Activated gamma-delta T cell (primary cell): ENCODE data around the gene OTX2.

Experiments used
- DNase-seq: peaks from one replicate; lab custom pipeline; 2025; lab: John Stamatoyannopoulos, UW

Gene OTX2

DNA sequence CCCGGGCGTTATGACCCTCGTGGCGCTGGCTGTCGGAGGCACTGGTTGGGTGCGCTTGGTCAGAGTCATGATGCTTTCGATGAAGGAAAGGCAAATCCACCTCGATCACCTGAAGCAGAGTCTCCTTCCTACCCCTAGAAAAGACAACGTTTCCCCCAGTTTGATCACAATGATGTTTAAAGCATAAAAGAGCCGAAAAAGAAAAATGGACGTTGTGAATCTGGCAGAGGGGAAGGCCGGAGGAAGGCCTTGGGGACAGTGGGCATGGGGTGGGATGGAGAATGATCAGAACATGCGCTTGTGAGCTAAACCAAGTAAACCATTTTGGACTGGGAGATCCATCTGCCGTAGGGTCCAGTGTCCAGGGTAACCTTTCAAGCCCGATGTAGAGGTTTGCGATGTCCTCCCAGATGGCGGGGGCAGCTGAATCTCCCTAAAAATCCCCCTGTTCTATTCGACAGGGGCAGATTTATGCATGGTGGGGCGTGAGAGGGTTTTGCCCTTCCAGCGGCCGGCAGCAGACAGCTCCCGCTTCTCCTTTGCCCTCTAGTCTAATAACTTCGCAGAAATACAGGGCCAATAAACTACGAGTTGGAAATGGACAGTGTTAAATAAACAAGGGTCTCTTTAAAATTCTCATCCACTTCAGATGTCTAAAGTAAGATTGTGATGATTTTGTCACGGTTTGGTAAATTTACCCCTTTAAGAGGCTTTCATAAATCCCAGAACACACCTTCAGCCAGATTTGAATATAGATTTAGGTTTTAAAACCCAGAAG lies 2.3 kb upstream of the OTX2 start:
- no peak for DNase-seq

DNA sequence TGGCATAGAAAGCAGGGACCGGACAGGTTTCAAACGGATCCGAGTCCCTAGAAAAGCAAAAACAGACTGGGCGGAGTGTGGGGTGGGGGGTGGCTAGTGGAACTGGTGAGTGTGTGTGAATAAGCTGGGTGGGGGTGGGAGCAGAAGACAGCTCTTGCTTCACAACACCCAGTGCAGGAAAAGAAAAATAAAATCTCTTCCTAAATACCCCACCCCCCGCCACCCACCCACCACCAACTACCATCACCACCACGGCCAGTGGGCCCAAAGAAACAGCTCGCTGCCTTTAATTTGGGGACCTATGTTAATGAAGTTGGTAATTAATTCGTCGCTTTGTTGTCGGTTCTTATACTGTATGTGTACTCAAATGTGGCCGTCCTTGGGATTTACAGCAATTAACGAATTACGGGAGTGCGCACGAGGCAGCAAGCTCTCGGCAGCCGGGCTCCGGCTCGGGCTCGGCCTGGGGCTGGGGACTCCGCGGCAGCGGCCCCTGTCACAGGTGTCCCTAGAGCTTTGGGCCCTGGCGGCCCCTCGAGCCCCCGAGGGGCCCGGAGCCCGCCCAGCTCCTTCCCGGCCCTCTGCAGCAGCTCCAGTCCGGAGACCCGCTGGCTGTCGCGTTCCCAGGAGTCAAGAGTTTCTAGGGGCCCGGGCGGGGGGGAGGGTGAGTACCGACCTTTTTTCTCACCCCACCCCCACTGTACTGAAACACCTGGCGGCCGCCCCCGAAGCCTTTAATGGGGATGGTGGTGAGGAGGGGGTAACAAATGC lies 1.5 kb upstream of the OTX2 start:
- DNase-seq, result no peak

DNA sequence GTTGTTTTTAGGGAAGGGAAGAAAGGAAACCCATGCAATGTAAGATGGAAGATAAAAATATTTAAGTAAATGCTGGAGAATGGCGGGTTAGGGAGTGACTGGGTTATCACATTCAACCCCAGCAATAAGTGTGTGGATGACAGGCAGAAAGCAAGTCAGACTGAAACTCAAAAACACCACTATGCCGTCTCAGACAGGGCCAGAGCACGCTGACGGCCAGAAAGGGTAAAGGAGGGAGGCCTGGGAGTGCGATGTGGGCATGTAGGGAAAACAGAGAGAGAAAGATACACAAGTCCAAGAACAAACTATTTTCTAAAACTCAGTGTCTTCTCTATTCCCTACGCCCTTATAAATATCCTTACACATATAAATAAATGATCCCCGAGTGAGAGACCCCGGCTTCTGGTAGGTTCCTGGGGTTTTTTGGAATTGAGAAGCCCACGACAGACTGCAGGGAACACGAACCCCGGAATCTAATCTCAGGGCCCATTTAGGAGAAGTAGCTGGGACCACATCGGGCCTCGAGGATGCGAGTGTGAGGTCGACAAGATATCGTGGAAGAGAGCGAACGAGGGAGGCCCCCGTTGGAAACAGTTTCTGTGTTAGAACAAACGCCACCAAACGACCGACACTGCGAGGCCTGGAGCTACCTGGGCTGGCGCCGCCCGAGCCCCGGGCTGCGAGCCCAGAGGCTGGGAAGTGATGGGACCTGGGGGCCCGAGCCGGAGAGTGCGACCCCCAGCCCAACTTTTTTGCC lies 735 bp upstream of the OTX2 start:
- DNase-seq, result no peak

DNA sequence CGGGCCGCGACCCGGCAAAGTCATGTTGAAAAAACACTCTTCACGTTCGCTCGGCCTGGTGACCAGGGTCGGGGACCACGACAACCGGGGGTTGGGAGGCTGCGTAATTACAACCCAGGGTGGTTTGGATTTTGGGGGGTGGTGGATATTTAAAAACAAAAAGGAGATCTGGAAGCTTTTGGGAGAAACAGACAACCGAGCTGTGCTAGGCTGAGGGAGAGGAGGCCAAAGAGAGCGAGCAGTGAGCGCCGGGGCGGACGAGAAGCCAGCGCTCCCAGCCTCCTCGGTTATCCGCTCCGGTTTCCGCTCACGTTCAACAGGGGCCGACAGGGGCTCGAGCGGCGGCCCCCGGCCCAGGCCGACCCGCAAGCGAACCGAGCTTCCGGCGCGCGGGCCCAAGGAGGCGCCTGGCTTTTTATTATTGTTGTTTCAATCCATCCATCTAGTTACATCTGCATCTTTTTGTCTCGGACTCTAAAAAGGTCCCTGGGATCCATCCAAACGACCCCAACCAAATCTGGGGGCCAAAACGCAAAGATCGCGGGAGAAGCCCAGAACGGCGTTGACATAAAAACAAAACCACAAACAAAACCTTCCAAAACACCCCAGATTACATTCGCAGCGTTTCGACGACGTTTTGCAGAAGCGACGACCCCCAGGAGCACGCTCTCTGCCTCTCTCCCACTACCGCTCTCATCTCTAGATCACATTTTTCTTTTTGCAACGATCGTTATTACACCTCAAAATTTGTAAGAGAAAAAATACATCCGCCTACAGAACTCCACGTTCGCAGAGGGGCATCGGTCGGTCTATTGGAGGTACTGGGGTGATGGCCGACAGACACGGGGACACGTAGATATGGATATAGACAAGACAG lies 771 bp downstream of the OTX2 start:
- DNase-seq, result no peak

DNA sequence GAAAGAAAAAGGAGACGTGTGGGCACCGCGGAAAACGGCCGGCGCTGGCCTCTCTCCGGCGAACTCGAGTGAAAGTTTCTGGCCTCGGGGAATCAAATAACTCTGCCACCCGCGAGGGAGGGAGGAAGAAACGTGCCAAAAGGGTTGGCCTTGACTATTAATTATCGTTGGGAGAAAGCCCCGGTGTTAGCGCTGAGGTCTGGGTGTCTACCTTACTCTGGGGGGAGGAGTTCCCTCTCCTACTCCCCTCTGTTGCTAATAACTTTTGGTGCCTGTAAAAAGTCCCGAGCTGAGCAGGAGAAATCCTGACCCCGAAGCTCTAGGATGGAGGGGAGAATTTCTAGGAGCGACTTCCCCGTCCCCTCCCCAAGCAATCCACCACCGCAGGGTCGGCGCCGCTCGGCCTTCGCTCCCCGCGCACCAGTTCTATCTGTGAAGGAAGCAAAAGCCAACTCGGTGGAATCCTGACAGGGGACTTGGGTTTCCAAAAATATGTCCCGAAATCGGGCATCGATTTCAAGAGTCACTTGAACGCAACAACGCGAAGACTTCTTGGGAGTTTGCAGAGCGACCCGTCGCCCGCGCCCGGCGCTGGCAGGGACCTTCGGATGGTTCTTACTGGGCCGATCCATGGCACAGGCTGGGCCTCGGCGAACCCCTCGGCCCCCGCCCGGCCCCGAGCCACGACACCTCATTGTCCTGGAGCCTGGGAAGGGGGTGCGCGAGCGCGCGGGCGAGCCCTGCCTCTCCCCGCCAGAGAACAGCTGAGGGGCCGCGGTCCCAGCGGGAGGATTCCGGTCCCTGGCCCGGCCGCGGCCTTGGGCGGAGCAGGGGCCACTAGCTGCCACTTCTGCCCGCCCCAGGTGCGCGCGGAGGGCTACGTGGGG lies 1.7 kb downstream of the OTX2 start:
- DNase-seq, result no peak

DNA sequence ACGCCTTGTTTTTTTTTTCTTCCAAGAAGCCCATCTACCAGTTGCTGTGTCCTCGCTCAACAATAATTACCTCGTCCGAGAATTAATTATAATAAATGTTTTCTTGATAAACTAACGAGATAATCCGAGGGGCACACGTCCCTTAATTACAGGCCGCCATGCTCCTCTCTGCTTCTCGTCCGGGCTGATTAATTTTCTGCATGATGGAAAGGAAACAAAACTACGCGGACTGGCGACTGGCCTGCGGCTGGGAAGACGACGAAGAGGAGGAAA lies 2.2 kb downstream of the OTX2 start:
- no peak for DNase-seq

DNA sequence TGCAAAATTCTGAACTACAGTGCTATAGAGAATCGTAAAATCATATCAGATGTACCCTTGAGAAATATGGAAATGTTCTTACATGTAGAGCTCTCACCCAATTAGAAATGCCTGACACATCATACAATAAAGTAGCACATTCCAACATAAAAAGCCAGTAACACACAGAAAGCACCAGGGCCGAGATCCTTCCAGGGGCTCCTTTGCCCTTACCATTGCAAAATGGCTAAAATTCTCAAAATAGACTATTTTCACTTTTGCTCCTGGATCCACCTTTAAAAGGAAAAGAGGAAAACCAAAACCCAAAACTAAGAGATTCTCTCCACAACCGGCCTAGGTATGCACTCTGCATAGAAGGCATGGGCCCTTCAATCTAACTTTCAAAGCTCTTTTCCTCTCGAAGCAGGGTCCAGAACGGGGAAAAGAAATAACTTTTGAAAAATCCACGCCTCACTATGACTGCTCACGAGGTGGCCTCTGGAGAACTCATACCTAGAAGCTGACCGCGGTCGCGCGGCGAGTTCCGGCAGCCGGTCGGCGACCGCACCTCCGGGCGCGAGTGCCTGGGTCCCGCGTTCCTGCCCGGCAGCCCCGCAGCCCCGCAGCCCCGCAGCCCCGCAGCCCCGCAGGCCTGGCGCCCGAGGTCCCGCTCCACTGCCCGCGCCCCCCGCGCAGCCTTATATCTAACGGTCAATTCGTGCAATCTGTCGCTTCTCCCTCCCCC lies 2.7 kb downstream of the OTX2 start:
- DNase-seq, result no peak

DNA sequence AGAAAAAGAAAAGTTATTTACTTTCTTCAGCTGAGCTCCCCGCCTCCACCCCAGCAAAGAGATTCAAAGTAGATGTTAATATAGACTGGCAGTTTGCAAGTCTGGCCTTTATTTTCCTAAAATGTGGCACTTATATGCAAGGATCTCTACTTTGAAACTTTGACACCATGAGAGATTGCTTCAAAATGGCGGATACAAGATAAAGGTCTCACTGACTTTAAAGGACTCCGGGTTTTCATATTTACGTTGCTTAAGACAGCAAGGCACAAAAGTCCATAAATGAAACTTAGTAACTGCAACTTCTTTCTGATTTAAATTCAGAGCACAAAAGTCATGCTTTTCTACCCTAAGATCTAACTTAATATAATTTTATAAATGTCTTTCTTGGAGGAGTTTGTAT lies 3.5 kb downstream of the OTX2 start:
- DNase-seq, result no peak

DNA sequence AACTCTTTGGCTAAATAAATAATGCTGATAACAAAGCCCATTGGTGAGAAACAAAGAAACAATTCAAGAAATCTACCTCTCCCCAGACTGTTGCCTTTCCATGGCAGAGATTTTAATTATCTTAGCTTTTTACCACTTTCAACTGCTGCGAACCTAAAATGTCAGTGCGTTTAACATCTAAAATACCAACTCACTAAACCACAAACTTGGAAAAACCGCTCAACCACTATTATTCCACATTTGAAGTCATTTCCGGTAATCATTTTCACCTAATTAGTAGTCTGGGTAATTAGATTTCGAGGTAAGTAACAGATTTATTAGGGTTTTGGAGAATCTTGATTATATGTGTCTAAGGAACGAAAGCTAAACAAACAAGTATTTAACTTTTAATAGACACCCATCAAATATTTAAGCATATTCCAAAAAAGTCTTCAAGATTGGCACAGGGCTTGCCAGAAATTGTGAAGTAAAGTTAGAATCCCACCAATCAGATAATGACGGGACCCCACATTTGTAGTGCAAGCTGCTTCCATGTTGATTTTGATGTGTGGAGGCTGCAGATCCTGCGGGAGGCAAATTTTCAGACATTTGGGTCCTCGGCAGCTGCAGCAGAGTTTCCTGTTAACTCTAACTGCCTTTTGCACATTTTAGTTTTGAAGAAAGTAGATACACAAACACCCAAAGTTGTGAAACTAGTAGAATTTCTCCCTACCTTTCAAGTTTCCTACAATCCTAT lies 4.1 kb downstream of the OTX2 start:
- no peak for DNase-seq

DNA sequence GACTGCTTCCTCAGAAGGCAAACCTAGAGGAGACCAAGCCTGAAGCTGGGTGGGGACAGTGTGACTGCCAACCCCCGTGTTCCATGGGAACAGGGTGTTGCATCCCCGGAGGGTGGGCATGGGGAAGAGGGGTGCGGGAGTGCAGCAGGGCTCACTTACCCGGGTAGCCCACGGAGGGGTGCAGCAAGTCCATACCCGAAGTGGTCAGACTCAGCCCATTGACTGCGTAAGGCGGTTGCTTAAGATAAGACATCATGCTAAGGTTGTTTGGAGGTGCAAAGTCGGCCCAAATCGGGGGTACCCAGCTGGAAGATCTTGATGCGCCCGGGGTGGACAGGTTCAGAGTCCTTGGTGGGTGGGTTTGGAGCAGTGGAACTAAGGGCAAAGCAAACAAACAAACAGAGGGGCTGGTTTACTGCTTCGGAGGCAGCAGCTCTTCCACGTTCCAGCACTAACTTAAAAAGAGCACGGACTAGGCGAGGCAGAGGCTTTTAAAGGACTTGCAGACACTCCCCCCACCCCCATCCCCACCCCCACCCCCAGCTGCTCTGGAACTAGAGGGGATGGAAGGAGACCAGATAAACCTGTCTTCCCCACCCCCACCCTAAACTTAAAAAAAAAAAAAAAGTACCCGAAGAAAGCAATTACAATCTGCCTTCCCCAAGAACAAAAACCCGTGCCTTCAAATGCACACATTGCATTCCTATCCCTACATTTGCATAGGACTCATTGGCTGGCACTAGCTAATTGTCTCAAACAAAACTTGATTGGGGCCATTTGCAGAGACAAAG lies 4.9 kb downstream of the OTX2 start:
- DNase-seq, result no peak

DNA sequence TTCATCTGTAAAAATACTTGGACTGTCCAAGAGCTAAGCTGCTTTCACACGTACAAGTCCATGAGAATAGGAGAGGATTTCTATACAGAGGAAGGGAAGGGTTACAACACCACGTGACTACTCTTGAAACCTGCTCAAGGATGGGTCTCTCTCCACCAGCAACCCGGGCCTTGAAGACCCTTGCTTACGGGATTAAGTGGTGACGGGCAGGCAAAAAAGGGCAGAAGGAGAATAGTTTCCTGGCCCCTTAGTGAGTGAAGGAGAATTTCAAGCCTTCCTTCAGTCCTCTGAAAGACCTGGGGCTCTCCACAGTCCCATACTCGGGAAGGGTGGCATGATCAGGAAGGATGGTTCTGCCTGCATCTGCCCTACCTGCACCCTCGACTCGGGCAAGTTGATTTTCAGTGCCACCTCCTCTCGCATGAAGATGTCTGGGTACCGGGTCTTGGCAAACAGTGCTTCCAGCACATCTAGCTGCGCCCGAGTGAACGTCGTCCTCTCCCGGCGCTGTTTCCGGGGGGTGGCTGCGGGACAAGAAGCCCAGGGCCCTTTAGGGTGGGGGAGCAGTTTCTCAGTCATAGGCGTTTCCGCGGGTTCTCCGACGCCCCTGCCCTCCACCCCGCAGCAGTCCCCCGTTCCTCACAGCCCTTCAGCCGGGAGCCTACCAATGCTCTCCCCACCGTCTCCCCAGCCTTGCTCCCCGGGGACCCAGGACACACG lies 6.3 kb downstream of the OTX2 start:
- no peak for DNase-seq

DNA sequence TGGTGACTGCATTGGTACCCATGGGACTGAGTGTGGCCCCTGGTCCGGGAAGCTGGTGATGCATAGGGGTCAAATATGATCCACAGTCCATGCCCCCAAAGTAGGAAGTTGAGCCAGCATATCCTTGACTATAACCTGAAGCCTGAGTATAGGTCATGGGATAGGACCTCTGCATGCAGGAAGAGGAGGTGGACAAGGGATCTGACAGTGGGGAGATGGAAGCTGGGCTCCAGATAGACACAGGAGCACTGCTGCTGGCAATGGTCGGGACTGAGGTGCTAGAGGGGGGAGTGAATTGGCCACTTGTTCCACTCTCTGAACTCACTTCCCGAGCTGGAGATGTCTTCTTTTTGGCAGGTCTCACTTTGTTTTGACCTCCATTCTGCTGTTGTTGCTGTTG lies 8.4 kb downstream of the OTX2 start:
- no peak for DNase-seq

DNA sequence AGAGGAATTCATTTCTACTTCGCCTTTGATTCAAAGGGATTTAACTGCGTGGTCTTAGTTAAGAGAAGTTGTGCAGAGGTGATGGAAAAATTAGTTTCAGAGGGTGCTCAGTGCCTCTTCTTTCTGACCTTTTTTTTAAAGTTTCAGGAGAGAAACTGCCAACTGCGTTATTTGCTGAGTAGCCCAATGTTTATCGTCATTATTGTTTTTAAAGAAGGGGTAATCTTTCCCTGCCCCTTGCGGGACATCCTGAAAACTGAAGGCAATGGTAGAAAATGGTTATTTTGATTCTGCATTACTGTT lies 11.0 kb downstream of the OTX2 start:
- DNase-seq, result no peak

DNA sequence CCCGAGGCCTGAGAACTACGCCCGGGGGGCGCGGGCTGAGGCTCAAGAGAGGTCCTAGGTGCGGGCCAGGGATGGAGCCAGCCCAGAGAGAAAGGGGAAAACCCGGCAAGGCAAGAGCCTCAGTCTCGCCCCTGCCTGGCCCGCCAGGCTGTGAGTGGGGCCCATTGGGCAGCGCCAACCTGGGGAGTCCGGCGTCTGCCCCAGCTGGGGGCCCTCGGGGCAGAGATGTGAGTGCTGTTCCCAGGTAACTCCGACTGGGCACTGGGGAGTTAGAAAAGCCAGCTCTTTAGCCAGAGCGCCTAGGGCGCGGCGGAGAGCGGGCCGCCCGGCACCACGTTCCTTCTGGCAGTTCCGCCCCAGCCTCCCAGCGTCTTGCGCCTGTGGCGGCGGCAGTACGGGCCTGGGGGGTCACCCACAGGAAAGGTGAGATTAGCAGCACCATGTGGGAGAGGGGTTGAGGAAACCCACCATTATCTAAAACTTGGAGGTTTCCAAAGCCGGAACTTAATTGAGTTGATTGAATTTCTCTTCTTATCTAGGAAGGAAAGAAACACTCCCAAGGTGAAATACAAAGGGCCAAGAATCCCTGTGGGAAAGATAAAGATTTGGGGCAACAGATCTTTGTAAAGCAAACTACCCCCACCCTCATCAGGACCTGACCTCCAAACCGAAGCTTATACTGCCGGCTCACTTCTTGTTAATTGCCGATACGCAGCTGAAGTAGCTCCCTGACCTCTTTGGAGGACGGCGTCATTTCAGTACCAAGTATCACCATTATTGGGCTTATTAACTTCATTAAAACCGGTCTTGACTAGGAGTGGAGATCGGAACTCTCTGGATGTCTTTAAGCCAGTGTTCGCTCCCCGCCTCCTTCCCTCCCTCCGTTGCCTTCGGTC lies 11.6 kb downstream of the OTX2 start:
- no peak for DNase-seq

DNA sequence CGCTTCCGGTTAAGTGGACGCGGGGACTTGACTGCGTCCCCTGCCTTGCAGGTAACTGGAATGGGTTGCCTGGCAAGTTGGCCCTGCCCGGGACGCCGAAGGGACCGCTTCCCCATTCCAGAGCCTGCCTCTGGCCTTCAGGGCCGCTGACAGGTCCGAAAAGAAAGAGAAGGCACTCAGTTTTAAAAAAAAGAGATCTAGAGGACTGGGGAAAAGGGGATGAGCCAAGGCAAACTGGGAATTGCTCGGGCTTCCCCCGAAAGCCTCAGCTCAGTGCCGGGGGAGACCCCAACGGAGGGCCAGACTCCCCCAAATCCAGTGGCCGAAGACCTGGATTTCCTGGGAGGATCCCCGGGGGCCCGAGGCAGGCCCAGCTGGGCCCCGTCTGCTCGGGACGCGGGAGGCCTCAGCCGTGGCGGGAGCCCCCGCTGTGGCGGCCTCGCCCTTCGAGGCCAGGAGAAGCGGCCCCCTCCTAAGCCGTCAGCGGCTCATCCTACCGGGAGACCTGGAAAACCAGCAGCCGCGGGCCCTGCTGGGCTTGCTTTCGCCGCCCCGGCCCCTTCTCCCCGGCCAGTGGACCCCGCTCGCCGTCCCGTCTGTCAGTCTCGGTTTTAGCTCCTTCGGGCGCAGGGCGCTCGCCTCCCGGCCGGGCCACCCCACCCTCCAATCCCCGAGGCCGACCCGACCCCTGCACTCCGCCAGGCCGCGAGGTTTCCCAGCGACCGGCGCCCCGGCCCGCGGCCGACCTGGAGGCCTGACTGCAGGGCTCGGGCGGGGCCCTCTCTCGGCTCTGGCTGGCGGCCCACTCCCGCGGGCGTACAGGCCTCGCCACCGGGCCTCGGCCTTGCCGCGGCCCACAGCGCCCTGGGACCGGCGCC lies 12.5 kb downstream of the OTX2 start:
- no peak for DNase-seq

DNA sequence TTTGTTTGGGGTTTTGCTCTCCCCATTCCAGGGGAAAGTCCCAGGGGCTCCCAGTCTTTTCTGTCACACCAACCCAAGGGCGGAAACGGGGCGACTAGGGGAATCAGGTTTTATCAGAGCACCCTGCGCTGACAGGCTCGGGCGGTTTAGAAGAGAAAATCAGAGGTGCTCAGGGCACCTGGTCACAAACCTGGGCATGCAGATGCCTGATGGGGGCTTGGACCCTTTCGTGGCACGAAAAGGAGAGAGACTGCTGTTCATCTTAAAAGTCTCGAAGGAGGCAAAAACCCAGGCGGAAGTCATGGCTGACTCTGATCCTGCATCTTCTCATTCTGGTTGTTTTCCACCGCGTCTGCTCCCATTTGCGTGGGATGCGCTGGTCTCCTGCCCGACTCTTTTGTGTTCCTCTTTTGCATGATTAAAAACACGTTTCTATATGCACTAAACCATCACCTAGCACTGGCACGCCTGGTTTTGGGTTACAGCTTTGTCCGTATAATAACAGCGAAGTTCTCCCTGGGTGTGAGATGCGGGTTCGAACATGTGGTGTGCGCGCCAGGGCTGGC lies 13.2 kb downstream of the OTX2 start:
- DNase-seq, result no peak
